ENCODE results near the gene GFOD2.
"Not testable (repeated sequence)": the region's sequence is repeated elsewhere in the genome, so short reads cannot be mapped to it uniquely, and the experiment has no call there.

GFOD2 gene

DNA sequence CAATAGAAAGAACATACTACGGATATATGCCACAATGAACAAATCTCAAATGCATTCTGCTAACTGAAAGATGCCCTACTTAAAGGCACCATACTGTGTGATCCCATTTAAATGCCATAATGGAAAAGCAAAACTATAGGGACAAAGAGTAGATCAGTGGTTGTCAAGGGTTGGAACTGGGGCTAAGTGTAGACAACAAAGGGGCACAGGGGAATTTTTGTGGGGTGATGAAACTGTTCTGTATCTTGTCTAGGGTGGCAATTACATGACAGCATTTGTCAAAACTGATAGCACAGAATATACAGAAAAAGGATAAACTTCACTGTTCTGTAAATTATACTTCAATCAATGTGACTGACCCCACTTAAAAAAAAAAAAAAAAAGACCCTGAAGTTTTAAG, 17.7 kb downstream of the GFOD2 start:
- no peak for DNase-seq

DNA sequence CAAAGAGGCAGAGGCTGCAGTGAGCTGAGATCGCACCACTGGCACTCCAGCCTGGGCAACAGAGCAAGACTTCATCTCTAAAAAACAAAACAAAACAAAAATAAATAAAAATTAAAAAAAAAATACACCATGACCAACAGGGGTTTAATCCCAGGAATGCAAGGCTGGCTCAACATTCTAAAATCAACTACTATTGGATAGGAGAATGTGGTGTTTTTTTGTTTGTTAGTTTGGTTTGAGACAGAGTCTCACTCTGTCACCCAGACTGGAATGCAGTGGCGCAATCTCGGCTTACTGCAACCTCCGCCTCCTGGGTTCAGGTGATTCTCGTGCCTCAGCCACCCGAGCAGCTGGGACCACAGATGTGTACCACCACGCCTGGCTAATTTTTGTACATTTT, 19.9 kb downstream of the GFOD2 start:
- DNase-seq = no peak

GRCh38 chr16:67697422-67698185, 21.5 kb downstream of the GFOD2 start:
- DNase-seq = no peak

- no peak for DNase-seq
Observed at GRCh38 chr16:67694611-67695010, 24.5 kb downstream of the GFOD2 start.

- DNase-seq = not testable (repeated sequence)
Observed at GRCh38 chr16:67693517-67694285, 25.4 kb downstream of the GFOD2 start.

DNA sequence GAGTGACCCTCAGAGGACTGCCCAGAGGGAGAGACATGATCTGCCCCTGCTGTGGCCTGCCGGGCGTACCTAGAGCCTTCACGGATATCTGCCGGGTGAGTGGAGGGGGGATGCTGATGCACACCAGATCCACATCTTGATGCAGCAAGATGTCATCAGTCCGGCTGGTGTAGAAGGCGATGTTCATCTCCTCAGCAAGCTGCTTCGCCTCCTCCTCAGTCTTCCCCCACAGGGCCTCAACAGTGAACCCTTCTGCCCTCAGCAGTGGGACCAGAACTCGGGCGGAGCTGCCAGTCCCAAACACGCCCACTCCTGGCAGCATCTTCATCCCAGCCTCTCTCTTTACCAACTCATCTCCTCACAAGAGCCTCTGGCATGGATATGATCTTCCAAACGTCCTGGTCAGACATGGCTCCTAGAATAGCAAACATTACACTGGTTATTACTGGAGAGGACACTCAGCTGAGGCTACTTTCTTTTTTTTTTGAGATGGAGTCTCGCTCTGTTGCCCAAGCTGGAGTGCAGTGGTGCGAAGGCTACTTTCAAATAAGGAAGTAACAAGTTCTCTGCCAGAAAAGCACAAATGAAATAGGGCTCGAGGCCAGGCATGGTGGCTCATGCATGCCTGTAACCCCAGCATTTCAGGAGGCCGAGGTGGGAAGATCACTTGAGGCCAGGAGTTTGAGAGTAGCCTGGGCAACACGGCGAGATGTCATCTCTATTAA, 33.6 kb downstream of the GFOD2 start:
- DNase-seq = no peak

DNA sequence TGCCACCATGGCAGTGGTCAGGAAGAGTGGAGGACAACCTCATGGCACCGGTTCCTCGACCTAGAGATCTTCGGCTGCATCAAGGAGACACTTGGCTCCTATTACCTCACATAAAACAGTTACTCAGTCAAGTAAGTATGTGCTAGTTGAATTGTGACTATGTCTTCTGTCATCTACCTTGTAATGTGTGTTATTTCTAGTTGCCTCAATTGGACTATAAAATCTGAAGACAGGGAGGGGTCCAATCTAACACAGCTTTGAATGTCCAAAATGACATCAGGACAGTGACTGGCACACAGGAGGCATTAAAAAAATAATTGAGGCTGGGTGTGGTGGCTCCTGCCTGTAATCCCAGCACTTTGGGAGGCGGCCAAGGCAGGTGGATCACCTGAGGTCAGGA, 35.3 kb downstream of the GFOD2 start:
- DNase-seq = no peak

- no peak for DNase-seq
Observed at GRCh38 chr16:67679935-67680897, 38.9 kb downstream of the GFOD2 start.

DNA sequence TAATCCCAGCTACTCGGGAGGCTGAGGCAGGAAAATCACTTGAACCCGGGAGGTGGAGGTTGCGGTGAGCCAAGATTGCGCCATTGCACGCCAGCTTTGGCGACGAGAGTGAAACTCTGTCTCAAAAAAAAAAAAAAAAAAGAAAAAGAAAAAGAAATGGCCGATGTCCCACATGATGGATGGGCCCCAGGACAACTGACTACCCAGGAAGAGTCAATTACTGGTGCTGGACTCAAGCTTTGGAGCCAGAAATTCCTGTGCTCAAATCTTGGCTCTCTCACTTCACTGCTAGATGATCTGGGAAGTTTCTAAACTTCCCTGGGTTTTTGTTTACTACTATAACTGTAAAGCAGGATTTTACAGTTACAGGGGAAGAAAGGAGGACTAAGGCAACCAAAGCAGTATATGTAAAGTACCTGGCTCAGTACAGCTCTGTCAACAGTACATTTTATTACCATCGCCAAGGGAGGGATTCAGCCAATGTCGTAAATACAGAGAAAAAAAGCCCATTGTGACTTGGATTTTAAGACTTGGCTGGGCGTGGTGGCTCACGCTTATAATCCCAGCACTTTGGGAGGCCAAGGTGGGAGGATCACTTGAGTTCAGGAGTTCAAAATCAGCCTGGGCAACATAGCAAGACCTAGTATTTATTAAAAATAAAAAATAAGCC, 40.6 kb downstream of the GFOD2 start:
- no peak for DNase-seq

GRCh38 chr16:67677712-67678111, 41.4 kb downstream of the GFOD2 start:
- no peak for DNase-seq

- DNase-seq = no peak
Observed at GRCh38 chr16:67676939-67677338, 42.2 kb downstream of the GFOD2 start.

DNA sequence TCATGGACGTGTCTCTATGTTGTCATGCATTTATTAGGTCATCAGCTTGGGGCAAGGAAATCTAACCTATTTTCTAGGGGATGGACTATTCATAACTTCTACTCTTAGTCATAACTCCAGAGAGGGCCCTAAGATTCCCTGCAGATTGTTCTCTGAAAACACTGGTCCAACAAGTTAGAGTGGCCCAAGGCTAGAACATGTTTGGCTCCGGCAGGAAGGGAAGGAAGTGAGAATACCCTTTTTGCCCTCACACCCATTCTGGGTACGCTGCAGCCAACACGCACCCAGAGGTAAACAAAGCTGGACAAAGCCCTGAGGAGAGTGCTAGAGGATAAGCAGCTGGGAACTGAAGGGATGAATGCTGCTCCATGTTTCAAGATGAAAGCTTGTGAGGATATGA, 42.6 kb downstream of the GFOD2 start:
- DNase-seq = no peak

GRCh38 chr16:67675999-67676398, 43.1 kb downstream of the GFOD2 start:
- no peak for DNase-seq

DNA sequence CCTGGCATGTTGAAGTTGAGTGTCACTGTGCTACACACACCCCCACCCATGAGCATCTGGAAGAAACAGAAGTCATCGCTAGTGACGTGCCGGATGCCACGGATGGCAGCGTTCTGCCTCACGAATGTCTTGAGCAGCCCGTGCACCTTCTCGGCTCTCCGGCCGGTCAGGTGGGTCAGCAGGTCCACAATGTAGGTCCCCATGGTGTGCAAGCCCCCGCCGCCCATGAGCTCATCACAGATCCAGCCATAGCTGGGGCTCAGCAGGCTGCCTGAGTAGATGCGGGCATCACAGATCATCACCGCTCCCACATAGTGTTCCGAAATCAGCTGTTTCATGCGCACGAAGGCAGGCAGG, 43.6 kb downstream of the GFOD2 start:
- no peak for DNase-seq

DNA sequence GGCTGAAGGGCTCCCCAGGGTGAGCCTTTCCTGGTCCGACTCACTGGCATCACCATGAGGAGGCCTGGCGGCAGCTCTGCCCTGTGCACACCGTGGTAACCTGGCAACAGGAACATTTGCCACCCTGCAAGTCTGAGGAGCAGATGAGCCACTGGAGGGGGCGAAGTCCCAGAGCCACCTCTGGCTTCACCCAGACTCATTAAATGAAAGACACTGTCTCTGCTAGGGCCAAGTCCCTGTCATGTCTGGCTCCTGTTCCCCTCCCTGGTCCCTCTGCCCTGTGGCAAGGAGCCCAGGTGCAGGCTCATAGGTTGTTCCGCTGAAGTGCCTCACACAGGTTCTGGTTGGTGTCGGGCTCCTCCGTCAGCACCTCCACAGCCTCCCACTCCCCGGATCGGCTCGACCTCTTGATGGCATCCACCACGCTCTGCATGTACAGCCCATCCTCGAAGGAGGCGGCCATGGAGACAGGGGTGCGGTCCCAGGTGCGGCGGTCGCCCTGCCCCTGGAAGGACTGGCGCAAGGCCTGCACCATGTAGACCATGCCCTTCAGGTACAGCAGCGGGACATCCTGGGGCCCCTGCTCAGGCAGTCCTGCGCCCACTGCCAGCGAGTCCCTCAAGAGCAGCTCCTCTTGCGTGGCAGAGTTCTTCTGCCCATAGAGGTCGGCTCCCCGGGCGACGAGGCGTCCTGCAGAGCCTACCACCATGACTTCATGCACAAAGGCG, 44.1 kb downstream of the GFOD2 start:
- DNase-seq = no peak

DNA sequence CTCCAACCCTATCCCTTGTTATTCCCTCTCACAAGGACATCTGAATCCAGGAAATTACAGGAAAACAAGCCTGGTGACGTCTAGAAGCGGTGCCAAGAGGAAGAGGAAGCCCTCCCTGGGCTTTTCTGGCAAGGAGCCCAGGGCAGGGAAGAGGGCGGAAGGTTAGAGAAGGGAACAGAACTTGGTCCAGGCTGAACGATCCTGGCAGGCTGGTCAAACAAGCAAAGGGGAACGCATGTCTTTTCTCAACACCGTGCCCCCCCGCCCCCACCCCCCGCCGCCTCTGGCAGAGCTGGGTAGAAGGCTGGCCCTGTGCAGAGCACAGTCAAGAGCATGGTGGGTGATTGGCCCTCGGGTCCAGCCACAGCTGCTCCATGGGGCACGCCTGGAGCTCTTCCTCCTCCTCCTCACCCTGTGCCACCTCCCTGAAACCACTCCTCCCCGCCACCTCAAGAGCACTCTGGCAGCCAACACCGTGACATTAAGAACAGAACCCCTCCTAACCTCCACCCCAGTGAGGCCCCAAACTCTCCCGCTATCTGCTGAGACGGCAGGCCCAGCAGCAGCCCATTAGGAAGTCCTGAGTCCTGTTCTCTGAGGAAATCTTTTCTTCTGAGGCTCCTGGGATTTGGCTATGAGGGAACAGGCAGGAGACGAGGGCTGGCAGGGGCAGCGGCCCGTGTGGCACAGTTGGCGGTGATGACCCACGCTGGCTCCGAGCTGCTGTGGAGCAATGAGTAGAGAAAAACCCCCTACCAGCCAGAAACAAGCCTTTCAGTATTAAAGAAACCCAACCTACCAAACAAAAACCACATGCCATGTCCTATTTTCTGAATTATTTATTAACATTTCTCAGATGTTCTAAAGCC, 45.2 kb downstream of the GFOD2 start:
- DNase-seq = peak; percentile 60

DNA sequence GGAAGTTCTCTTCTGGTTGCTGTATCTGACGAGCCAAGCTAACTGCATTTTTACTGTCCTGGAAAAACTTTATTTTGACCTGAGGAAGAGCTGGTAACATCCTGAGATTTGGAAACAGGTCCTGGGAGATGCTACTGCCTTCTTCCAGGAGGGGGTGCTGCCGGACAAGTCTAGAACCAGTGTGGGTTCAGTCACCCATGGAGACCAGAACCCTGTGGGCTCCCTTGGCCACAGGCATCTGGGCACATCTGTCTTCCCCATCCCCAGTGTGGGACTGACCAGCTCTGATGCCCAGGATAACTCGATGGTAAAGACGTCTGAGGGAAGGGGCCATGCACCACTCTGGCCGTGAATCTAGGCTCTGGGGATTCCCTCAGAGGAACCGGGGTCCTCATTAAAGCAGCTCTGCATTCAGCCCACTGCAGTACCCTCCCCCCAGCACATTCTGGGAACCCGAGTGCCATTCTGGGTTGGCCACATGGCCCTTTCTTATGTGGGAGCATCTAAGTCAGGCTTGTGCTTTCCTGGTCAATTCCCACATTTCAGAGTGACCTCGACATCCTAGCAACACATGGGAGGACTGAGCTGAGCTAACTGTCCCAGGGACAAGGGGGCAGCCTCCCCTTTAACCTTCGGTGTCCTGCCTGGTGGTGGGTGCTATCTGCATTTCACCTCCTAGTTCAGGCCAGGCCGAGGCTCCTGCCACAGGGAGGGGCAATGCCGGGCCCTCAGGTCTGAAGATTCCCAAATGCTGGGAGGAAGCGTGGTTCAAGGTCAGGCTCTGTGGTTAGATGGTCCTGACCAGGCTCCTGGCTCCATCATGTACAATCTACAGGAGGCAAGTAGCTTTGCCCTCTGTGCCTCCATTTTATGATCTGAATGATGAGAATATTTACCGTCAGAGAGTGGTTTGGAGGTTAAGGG, 46.1 kb downstream of the GFOD2 start:
- peak; percentile 76 for DNase-seq

GRCh38 chr16:67672306-67672705, 46.8 kb downstream of the GFOD2 start:
- no peak for DNase-seq

- no peak for DNase-seq
Observed at GRCh38 chr16:67669499-67670101, 49.5 kb downstream of the GFOD2 start.

Data from MV-4-11 (cell line).